Activated CD4-positive, alpha-beta T cell treated with anti-CD3 and anti-CD28 coated beads for 36 hours (primary cell): ENCODE results near the gene MRTFA. TPM values are rescaled to one million over a fixed set of nuclear protein-coding genes. Genes with fewer than 3 reads are reported as not detected.

Source experiments
- ATAC-seq: fragments of 200-7000 bp; cut with Tn5 transposase; one replicate; pipeline ENCODE4 v1.10.0; 2021; ENCODE audit warnings: mild to moderate bottlenecking, moderate library complexity
- CTCF ChIA-PET: fragments of 350-600 bp; sonication (Branson Sonifier 250); formaldehyde crosslinking; loops from one replicate; lab custom pipeline; 2021; ENCODE audit warnings: antibody characterized with exemption; lab: Charles Lee
- POLR2A ChIA-PET: fragments of 350-600 bp; sonication (Branson Sonifier 250); formaldehyde crosslinking; loops from one replicate; lab custom pipeline; 2021; ENCODE audit warnings: antibody characterized with exemption, inconsistent platforms; lab: Charles Lee
- DNase-seq: peaks from one replicate; pipeline ENCODE4 v3.0.0-alpha.2; 2020
- H3K27ac Mint-ChIP-seq: one replicate; pipeline ENCODE4 v1.8.0; 2021; ENCODE audit warnings: mixed read lengths
- H3K27me3 Mint-ChIP-seq: one replicate; pipeline ENCODE4 v1.8.0; 2021; ENCODE audit warnings: mixed read lengths
- H3K36me3 Mint-ChIP-seq: one replicate; pipeline ENCODE4 v1.8.0; 2021; ENCODE audit warnings: low read depth, mixed read lengths
- H3K4me1 Mint-ChIP-seq: one replicate; pipeline ENCODE4 v1.8.0; 2021; ENCODE audit warnings: mixed read lengths
- H3K4me3 Mint-ChIP-seq: one replicate; pipeline ENCODE4 v1.8.0; 2021; ENCODE audit warnings: mild to moderate bottlenecking, moderate library complexity, mixed read lengths
- H3K9me3 Mint-ChIP-seq: one replicate; pipeline ENCODE4 v1.8.0; 2021; ENCODE audit warnings: low read depth, mixed read lengths
- intact Hi-C, 2 experiments: fragments of 100-400 bp; cut with DNase I in 1 of 2; cut with micrococcal nuclease in 1 of 2; formaldehyde crosslinking; loops; one replicate each; pipeline versions ENCODE4 v1.14.2 to v1.15.1; 2022 to 2024; cut with DNase I, micrococcal nuclease
- total RNA-seq, 2 experiments: library from RNA; stranded (reverse); gene quantifications; one replicate each; pipeline ENCODE4 v1.2.3, GENCODE V29; 2021

MRTFA gene
- total RNA-seq, 2 experiments from 2014 or later = 41.0 to 43.2 TPM

DNA sequence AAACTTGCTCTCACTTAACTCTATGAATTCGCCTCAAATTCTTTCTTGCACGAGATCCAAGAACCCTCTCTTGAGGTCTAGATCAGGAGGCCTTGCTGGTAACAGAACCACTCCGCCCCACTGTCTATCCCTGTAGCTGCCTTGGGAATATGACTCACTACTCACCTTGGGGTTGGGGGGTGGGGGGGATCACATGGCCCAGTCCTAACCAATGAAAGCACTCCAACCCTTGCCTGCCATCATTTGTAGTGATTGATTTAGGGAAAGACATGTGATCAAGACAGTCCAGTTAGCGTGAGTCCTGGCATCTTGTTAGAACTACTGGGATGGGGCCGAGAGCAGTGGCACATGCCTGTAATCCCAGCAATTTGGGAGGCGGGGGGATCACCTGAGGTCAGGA lies 4.8 kb upstream of the MRTFA start:
- Mint-ChIP-seq H3K4me1 (peaks cover 16% of the 10 kb centered on the region), H3K36me3 (no peaks in the 10 kb centered on the region), H3K4me3 (no peak overlapping the region), H3K27ac (no peak overlapping the region), H3K27me3 (no peaks in the 10 kb centered on the region), H3K9me3 (no peaks in the 10 kb centered on the region)
- intact Hi-C loops = no loop called here
- ChIA-PET POLR2A (interaction anchor here (0.6 kb wide), 1 partner anchor 13 kb away, joined by 3 read pairs; no protein-coding TSS in a partner anchor), CTCF (interaction anchor here (1.6 to 6.4 kb wide), 3 partner anchors 9 to 205 kb away, joined by 5 to 79 read pairs (median 16); no protein-coding TSS in a partner anchor)
- no peak for DNase-seq
- no peak for ATAC-seq

DNA sequence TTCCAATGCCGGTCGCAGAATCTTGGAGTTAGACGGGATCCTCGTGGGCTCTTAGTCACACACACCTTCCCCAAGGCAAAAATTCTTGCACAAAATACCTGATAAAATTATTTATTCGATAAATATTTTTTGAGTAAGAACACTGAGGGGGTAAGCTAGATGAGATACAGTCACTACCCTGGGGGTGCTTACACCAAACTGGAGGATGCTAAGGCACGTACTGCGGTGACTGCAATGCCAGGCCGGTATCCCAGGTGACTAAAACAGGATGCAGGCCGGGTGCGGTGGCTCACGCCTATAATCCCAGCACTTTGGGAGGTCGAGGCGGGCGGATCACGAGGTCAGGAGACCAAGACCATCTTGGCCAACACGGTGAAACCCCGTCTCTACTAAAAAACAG lies 1.7 kb upstream of the MRTFA start:
- H3K36me3 Mint-ChIP-seq = no peaks in the 10 kb centered on the region
- intact Hi-C loops = loop anchor here (5.0 kb wide), 2 partner anchors 46 to 1309 kb away; partner anchors contain the start of gene CENPM (in 1 of the 2)
- no peaks in the 10 kb centered on the region for H3K9me3 Mint-ChIP-seq
- H3K27me3 Mint-ChIP-seq = no peaks in the 10 kb centered on the region
- no peak for ATAC-seq
- H3K4me3 Mint-ChIP-seq = peak overlapping the region; percentile 85
- POLR2A ChIA-PET = no interaction called here
- peaks cover 29% of the 10 kb centered on the region for H3K4me1 Mint-ChIP-seq
- no peak for DNase-seq
- no peak overlapping the region for H3K27ac Mint-ChIP-seq
- CTCF ChIA-PET = interaction anchor here (1.8 kb wide), 1 partner anchor 114 kb away, joined by 5 read pairs; no protein-coding TSS in a partner anchor

DNA sequence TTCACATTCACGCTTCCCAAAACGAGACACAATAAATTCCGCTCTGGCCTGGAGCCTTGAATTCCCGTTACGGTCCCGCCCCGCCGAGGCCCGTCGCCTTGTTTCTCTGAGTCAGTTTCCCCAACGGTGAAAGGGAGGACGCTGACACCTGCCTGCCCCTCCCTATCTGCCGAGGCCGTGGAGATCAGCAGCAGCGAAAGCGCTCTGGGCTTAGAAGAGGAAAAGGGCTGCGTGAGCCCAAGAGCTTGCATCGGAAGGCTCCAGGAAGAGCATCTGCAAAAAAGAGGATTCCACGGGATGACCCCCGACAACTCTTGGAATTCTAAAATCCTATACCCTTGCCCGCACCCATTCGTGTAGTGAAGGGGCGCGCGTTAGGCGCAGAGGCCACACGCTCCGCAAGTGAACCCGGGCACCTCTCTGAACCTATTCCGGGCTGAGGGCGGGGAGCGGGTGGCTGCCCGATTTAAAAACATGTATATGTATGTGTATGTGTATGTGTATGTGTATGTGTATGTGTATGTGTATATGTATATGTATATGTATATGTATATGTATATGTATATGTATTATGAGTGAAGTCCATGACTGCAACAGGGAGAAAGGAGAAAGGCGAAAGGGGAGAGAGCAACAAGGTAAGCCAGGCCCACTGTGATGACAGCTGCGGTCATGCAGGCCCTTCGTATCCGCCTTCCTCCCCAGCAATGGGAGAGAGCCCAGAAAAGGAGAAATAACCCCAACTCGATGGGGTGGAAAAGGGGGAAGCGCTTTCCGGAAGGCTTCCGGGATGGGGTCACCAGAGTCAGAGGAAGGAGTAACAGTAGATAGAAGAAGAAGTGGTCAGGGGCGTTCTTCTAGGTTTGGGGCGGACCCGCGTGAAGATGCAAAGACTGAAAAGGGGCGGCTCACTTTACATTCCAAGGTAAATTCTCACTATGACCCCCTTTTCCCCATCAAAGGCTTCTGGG lies 948 bp upstream of the MRTFA start:
- Mint-ChIP-seq H3K27ac (peak overlapping the region; percentile 93), H3K4me1 (peaks cover 35% of the 10 kb centered on the region), H3K27me3 (no peaks in the 10 kb centered on the region), H3K4me3 (peak overlapping the region; percentile 85), H3K36me3 (no peaks in the 10 kb centered on the region), H3K9me3 (no peaks in the 10 kb centered on the region)
- DNase-seq (peak; percentile 85), ATAC-seq (peak; percentile 50)
- intact Hi-C loops = loop anchor here (1.0 to 5.0 kb wide), 6 partner anchors 45 to 1310 kb away; partner anchors contain the start of genes CENPM (in 1 of the 2) and SLC25A17 (in 1 of the 2)
- ChIA-PET POLR2A (interaction anchor here (0.6 to 1.3 kb wide), 8 partner anchors 9 to 211 kb away, joined by 3 to 8 read pairs (median 4); no protein-coding TSS in a partner anchor), CTCF (interaction anchor here (0.6 to 1.8 kb wide), 11 partner anchors 8 to 181 kb away, joined by 3 to 10 read pairs (median 3); no protein-coding TSS in a partner anchor)

DNA sequence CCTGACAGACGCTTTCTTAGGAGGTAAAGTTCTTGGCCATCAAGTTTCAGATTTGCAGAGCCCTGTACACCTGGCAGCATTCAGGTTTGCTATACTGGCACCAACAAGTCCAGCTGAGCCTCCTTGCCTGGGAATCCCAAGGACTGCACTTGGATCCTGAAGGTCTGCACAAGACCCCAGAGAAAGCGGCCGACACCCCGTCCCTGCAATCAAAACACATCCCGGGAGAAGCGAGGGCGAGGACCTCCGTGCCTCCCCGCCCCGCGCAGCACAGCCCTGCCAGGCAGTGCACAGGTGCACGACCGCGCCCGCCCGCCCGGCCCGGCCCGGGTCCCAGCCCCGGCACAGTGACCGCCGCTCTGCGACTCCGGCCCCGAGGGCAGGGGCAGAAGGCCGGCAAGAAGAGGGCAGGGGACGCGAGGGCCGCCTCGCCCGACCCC lies 559 bp downstream of the MRTFA start:
- H3K9me3 Mint-ChIP-seq = no peaks in the 10 kb centered on the region
- peaks cover 3% of the 10 kb centered on the region for H3K36me3 Mint-ChIP-seq
- POLR2A ChIA-PET = interaction anchor here (1.0 to 1.3 kb wide), 3 partner anchors 45 to 53 kb away, joined by 3 to 6 read pairs (median 4); no protein-coding TSS in a partner anchor
- CTCF ChIA-PET = interaction anchor here (0.6 to 1.5 kb wide), 3 partner anchors 10 to 102 kb away, joined by 3 to 10 read pairs (median 7); no protein-coding TSS in a partner anchor
- H3K4me3 Mint-ChIP-seq = peak overlapping the region; percentile 85
- intact Hi-C loops = loop anchor here (1.0 to 5.0 kb wide), 12 partner anchors 16 to 1311 kb away; partner anchors contain the start of genes ADSL (in 1 of the 2), CENPM (in 1 of the 2), RBX1 (in 1 of the 2) and ST13 (in 1 of the 2)
- H3K4me1 Mint-ChIP-seq = peaks cover 45% of the 10 kb centered on the region
- H3K27me3 Mint-ChIP-seq = no peaks in the 10 kb centered on the region
- DNase-seq (peak; percentile 38), ATAC-seq (no peak)
- peak overlapping the region; percentile 84 for H3K27ac Mint-ChIP-seq

DNA sequence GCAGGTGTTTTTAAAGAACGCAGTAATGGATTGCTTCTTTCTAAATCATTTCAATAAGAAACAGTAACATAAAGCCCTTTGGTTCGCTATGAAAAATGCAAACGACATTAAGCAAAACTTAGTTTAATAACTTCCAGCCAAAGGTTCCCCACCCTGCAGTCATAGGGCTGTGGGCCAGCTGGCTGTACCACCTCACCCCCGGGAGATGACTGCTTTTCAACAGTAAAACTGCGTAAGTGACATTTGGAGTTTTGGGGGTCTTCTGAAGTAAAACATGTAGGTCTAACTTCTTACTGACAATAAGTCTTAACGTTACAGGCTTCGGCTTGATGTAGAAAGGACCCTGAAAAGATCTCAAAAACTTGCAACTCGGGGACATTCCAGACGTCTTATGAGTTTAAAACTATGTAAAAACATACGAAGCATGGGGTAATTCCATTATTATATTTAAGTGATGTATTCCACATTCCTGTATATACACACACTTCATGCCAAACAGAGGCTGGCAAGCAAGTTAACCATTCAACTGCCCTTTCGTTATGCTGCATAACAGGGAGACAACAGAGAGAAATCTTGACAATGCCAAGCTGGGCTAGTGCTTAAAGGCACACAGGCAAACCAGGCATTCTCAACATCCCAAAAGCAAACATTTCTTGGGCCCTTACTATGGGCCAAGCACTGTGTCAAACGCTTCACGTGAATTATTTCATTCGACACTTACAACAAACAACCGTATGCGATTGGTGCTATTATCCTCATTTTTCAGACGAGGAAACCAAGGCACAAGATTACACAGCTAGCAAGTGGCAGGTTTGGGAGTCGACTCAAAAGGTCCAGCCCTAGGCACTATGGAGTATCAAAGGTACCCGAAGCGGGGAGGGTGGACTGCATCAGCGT lies 1.2 kb downstream of the MRTFA start:
- no peaks in the 10 kb centered on the region for H3K27me3 Mint-ChIP-seq
- ATAC-seq (no peak), DNase-seq (no peak)
- H3K9me3 Mint-ChIP-seq = no peaks in the 10 kb centered on the region
- H3K4me3 Mint-ChIP-seq = peak overlapping the region; percentile 85
- intact Hi-C loops = loop anchor here (5.0 kb wide), 2 partner anchors 43 to 1312 kb away; partner anchors contain the start of gene CENPM (in 1 of the 2)
- peaks cover 3% of the 10 kb centered on the region for H3K36me3 Mint-ChIP-seq
- H3K4me1 Mint-ChIP-seq = peaks cover 46% of the 10 kb centered on the region
- peak overlapping the region; percentile 84 for H3K27ac Mint-ChIP-seq
- POLR2A ChIA-PET = interaction anchor here (1.0 to 2.1 kb wide), 3 partner anchors 44 to 101 kb away, joined by 3 to 6 read pairs (median 4); no protein-coding TSS in a partner anchor
- CTCF ChIA-PET = interaction anchor here (0.5 to 2.1 kb wide), 6 partner anchors 11 to 187 kb away, joined by 3 to 12 read pairs (median 6); no protein-coding TSS in a partner anchor

DNA sequence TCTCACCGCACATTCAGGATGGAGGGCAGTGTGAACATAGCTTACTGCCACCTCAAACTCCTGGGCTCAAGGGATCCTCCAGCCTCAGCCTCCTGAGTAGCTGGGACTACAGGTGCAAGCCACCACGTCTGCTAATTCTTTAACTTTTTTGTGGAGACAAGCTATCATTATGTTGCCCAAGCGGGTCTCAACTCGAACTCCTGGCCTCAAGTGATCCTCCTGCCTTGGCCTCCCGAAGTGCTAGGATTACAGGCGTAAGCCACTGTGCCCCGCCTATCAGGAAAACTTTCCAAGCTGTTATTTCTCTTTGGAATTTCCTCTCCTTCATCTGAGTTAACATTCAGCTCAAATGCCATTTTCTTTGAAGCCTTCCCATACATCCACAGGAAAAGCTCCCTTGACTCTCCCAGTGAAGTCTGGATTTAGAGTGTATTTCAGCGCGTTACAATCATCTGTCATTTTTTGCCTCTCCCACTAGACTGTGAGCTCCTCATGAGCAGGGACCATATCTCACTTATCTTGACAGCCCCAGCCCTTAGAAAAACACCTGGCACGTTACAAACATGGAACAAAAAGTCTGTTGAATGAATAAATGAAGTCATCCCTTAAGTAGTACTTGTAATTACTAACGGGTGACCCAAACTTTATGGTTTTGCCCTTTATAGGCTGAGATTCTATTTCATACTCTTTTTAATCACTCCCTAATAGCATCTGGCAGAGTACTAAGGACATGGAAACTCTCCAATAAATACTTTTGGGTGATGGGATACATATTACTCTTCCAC lies 2.2 kb downstream of the MRTFA start:
- Mint-ChIP-seq H3K27me3 (no peaks in the 10 kb centered on the region), H3K36me3 (peaks cover 3% of the 10 kb centered on the region), H3K4me1 (peaks cover 50% of the 10 kb centered on the region), H3K27ac (no peak overlapping the region), H3K9me3 (no peaks in the 10 kb centered on the region), H3K4me3 (no peak overlapping the region)
- DNase-seq = no peak
- intact Hi-C loops = no loop called here
- CTCF ChIA-PET = interaction anchor here (0.6 to 2.3 kb wide), 10 partner anchors 8 to 610 kb away, joined by 3 to 12 read pairs (median 6); no protein-coding TSS in a partner anchor
- ATAC-seq = no peak
- POLR2A ChIA-PET = interaction anchor here (0.6 to 2.1 kb wide), 5 partner anchors 8 to 173 kb away, joined by 3 to 8 read pairs (median 5); no protein-coding TSS in a partner anchor

DNA sequence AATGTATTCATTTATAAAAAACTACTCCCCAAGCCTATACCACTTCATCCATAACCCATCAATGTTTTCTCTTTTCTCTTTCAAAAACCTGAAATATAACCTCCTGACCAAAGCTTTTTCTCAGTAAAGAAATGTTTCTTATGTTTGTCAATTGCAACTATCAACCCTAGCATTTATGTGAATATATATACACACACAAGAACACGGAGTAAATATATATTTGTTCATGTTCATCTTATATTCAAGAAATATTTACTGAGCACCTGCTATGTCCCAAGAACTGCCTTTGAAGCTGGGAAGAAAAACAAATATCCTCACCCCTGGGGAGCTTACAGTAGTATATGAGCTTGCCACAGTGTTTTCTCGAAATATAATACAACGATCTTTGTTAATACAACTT lies 3.5 kb downstream of the MRTFA start:
- POLR2A ChIA-PET = interaction anchor here (0.6 to 2.1 kb wide), 2 partner anchors 99 to 124 kb away, joined by 5 to 6 read pairs; no protein-coding TSS in a partner anchor
- intact Hi-C loops = no loop called here
- Mint-ChIP-seq H3K27ac (no peak overlapping the region), H3K4me1 (peaks cover 60% of the 10 kb centered on the region), H3K4me3 (no peak overlapping the region), H3K27me3 (no peaks in the 10 kb centered on the region), H3K36me3 (peaks cover 3% of the 10 kb centered on the region), H3K9me3 (no peaks in the 10 kb centered on the region)
- CTCF ChIA-PET = interaction anchor here (0.6 to 2.3 kb wide), 10 partner anchors 13 to 576 kb away, joined by 3 to 12 read pairs (median 4); no protein-coding TSS in a partner anchor
- ATAC-seq (no peak), DNase-seq (no peak)

DNA sequence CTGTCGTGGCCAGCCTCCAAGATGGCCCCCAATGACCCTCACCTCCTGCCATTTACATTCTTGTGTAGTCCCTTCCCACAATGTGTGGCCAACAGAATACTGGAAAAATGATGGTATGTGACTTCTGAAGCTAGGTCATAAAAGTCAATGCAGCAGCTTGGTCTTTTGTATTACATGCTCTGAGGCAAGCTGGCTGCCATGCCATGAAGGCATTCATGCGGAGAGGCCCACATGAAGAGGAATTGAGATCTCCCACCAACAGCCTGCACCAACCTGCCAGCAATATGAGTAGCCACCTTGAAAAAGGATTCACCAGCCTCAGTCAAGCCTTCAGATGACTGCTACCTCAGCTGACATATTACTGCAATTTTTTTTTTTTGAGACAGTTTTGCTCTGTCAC lies 4.6 kb downstream of the MRTFA start:
- no peak for ATAC-seq
- Mint-ChIP-seq H3K9me3 (no peaks in the 10 kb centered on the region), H3K4me3 (no peak overlapping the region), H3K36me3 (peaks cover 3% of the 10 kb centered on the region), H3K4me1 (peaks cover 67% of the 10 kb centered on the region), H3K27me3 (no peaks in the 10 kb centered on the region), H3K27ac (no peak overlapping the region)
- ChIA-PET CTCF (interaction anchor here (0.6 to 2.3 kb wide), 3 partner anchors 13 to 478 kb away, joined by 3 to 7 read pairs (median 3); no protein-coding TSS in a partner anchor), POLR2A (interaction anchor here (0.6 kb wide), 2 partner anchors 98 to 498 kb away, joined by 3 to 4 read pairs; no protein-coding TSS in a partner anchor)
- intact Hi-C loops = no loop called here
- no peak for DNase-seq

DNA sequence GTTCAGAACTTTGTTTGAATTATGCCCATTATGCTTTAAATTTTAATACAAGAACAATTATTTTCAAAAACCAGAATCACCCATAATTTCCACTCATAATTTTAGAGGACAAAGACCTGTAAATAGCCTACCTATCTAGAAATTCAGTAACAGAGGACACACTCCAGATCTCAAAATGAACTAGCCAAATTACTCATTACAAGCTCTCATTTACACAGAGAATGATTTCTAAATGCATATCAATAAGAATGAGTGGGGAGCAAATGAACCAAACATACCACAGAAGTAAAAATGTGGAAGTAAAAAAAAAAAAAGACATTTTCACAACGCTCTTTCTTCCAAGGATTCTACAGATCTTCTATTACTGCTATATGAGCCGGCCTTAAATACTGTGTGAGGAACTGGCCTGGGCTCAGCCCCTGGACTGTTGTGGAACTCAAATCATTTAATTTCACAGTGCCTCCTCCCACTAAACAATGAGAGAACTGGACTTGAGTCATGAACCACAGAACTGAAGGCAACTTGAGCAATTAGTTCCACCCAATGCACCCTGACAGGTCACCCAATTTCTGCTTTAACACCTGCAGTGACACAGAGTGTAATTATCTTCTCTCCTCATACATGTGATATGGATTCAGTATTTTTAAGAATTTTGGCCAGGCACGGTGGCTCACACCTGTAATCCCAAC lies 8.0 kb downstream of the MRTFA start:
- no peak overlapping the region for H3K4me3 Mint-ChIP-seq
- H3K27ac Mint-ChIP-seq = peak overlapping the region; percentile 80
- ATAC-seq = peak; percentile 78
- intact Hi-C loops = no loop called here
- H3K27me3 Mint-ChIP-seq = no peaks in the 10 kb centered on the region
- no peaks in the 10 kb centered on the region for H3K9me3 Mint-ChIP-seq
- DNase-seq = peak; percentile 36
- ChIA-PET CTCF (interaction anchor here (0.6 to 1.1 kb wide), 3 partner anchors 17 to 193 kb away, joined by 3 to 4 read pairs (median 3); no protein-coding TSS in a partner anchor), POLR2A (interaction anchor here (0.6 kb wide), 3 partner anchors 8 to 182 kb away, joined by 3 read pairs; partner anchors contain the start of gene MRTFA)
- H3K36me3 Mint-ChIP-seq = peaks cover 3% of the 10 kb centered on the region
- peaks cover 57% of the 10 kb centered on the region for H3K4me1 Mint-ChIP-seq
